Body of pancreas (tissue), 4 donors: ENCODE data around the gene CA9. TPM values are rescaled to one million over a fixed set of nuclear protein-coding genes. Genes with fewer than 3 reads are reported as not detected.

ENCODE experiments used
- ATAC-seq: fragments of 150-250 bp; one replicate; pipeline ENCODE4 v1.9.1; 2016
- DNase-seq, 4 donors: peaks; one replicate each; pipeline ENCODE4 v3.0.0-alpha.2; 2019
- H3K27ac ChIP-seq, 4 donors: fragments of 200-600 bp; sonication (generic); 1 replicate in 3 of 4; 2 replicates in 1 of 4; pipeline versions ENCODE4 v1.5.1 to v1.6.1; 2016 to 2019; ENCODE audit warnings: mild to moderate bottlenecking in 1 of 4, mixed read lengths in 1 of 4, moderate library complexity in 1 of 4
- H3K27me3 ChIP-seq, 2 donors: fragments of 200-600 bp; sonication (generic); one replicate each; pipeline ENCODE4 v1.6.0; 2016; ENCODE audit warnings: mild to moderate bottlenecking in 1 of 2
- H3K36me3 ChIP-seq, 2 donors: fragments of 200-600 bp; sonication (generic); replicated peaks in 1 of 2; 2 replicates each; pipeline ENCODE4 v1.5.1; 2016; ENCODE audit warnings: low read depth in 2 of 2; ENCODE audit not compliant: insufficient read depth in 1 of 2
- H3K4me1 ChIP-seq: fragments of 200-600 bp; sonication (generic); one replicate; pipeline ENCODE4 v1.6.0; 2016
- H3K4me3 ChIP-seq, 2 donors: fragments of 200-600 bp; sonication (generic); 1 replicate in 1 of 2; 2 replicates in 1 of 2; pipeline ENCODE4 v1.5.1; 2016 to 2019
- H3K9me3 ChIP-seq, 3 donors: fragments of 200-600 bp; sonication (generic); 1 replicate in 2 of 3; 2 replicates in 1 of 3; pipeline ENCODE4 v1.5.1; 2016
- POLR2A ChIP-seq, 3 donors: fragments of 450-650 bp; IDR thresholded peaks; one replicate each; pipeline ENCODE4 v1.6.1; 2016; ENCODE audit warnings: antibody characterized with exemption in 3 of 3, mild to moderate bottlenecking in 2 of 3
- WGBS, 2 donors: methylation state at CpG; one replicate each; pipeline ENCODE4 v1.1.5; 2017; 5-methylcytosine and 5-hydroxymethylcytosine counted together
- intact Hi-C: fragments of 100-400 bp; cut with DNase I; formaldehyde crosslinking; loops from one replicate; pipeline ENCODE4 v1.15.1; 2023
- total RNA-seq, 2 donors: library from RNA; depleted of rRNA; stranded (reverse); fragments of >200 nt; gene quantifications; one replicate each; pipeline ENCODE4 v1.1.0, GENCODE V29; 2016
- TF ChIP-seq, protein P1 (sequence below), 7 experiments: fragments of 450-650 bp in 4 of 7; fragments of 200-600 bp in 3 of 7; sonication (generic) in 3 of 7; IDR thresholded peaks; one replicate each; pipeline ENCODE4 v1.5.1; 2016 to 2019; ENCODE audit warnings: antibody characterized with exemption in 7 of 7

CA9 gene
- 10 to 100 TPM in 1 of 2 donors, 1 to 10 TPM in 1; 2.6 to 21.8 TPM for total RNA-seq

GRCh38 chr9:35673132-35674024 is at the start of gene CA9:
Gene CA9 (plus strand): TSS chr9:35673928. CDS start chr9:35673960, 32 bp downstream.
- no peaks in the 10 kb centered on the region for H3K36me3 ChIP-seq
- peak within 1 kb of the TSS; percentile 50 to 66 (median 61) for H3K27ac ChIP-seq
- no peak within 1 kb of the TSS for H3K4me3 ChIP-seq
- peak; percentile 60 to 93 (median 86) for DNase-seq
- 11 to 28% methylated on average over 9 to 10 of the region's 10 CpGs for WGBS, 2 donors
- H3K27me3 ChIP-seq = no peaks in the 10 kb centered on the region
- intact Hi-C loops = no loop called here
- H3K4me1 ChIP-seq = peaks cover 56% of the 10 kb centered on the region
- ATAC-seq = peak; percentile 54
- TF ChIP-seq, protein P1, sequence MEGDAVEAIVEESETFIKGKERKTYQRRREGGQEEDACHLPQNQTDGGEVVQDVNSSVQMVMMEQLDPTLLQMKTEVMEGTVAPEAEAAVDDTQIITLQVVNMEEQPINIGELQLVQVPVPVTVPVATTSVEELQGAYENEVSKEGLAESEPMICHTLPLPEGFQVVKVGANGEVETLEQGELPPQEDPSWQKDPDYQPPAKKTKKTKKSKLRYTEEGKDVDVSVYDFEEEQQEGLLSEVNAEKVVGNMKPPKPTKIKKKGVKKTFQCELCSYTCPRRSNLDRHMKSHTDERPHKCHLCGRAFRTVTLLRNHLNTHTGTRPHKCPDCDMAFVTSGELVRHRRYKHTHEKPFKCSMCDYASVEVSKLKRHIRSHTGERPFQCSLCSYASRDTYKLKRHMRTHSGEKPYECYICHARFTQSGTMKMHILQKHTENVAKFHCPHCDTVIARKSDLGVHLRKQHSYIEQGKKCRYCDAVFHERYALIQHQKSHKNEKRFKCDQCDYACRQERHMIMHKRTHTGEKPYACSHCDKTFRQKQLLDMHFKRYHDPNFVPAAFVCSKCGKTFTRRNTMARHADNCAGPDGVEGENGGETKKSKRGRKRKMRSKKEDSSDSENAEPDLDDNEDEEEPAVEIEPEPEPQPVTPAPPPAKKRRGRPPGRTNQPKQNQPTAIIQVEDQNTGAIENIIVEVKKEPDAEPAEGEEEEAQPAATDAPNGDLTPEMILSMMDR (IDR thresholded peaks at IDR 0.05) = no peak
- TF ChIP-seq POLR2A (IDR thresholded peaks at IDR 0.05) = peak in 1 of 3 donors; percentile 45
- H3K9me3 ChIP-seq = no peaks in the 10 kb centered on the region

GRCh38 chr9:35627575-35627974 is 46.2 kb upstream of the CA9 start:
- TF ChIP-seq, protein P1 (IDR thresholded peaks at IDR 0.05) = no peak
- no peak for TF ChIP-seq POLR2A (IDR thresholded peaks at IDR 0.05)
- Histone ChIP-seq H3K27ac (no peak overlapping the region), H3K9me3 (no peaks in the 10 kb centered on the region), H3K4me1 (no peaks in the 10 kb centered on the region), H3K4me3 (no peak overlapping the region), H3K36me3 (no peaks in the 10 kb centered on the region), H3K27me3 (no peaks in the 10 kb centered on the region)
- no peak for ATAC-seq
- DNase-seq = no peak
- intact Hi-C loops = no loop called here
- WGBS, 2 donors = 81 to 93% methylated on average over 2 of the region's 2 CpGs

- H3K36me3 ChIP-seq = no peaks in the 10 kb centered on the region
- no peak for DNase-seq
- H3K27me3 ChIP-seq = no peaks in the 10 kb centered on the region
- no peak for ATAC-seq
- H3K27ac ChIP-seq = no peak overlapping the region
- no peak overlapping the region for H3K4me3 ChIP-seq
- no peak for TF ChIP-seq POLR2A (IDR thresholded peaks at IDR 0.05)
- TF ChIP-seq, protein P1 (IDR thresholded peaks at IDR 0.05) = no peak
- no peaks in the 10 kb centered on the region for H3K4me1 ChIP-seq
- 90 to 91% methylated on average over 5 to 6 of the region's 6 CpGs for WGBS, 2 donors
- H3K9me3 ChIP-seq = no peaks in the 10 kb centered on the region
- intact Hi-C loops = no loop called here
These were observed 45.2 kb upstream of the CA9 start for GRCh38 chr9:35628389-35628991.

DNA sequence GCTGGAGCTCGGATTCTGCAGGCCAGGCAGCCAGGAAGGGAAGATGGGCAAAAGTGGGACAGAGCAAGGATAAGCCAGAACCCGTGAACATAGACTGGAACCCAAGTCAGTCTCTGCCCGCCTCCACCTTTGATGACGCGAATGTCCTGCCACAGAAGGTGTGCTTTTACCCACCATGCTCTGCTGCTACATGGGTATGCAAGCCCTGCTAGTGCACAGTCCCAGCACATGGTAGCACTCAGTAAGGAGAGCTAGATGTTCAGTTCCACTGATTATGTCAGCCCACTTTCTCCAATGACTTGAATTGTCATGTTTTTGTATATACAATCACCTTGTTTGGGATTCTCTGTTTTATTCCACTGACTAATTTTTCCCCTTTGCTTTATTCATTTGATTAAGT is 44.1 kb upstream of the CA9 start:
- TF ChIP-seq POLR2A (IDR thresholded peaks at IDR 0.05) = no peak
- TF ChIP-seq, protein P1 (IDR thresholded peaks at IDR 0.05) = no peak
- no peak for ATAC-seq
- no peaks in the 10 kb centered on the region for H3K9me3 ChIP-seq
- DNase-seq = no peak
- WGBS, 2 donors = 76 to 86% methylated on average over 5 of the region's 5 CpGs
- H3K4me1 ChIP-seq = no peaks in the 10 kb centered on the region
- no peak overlapping the region for H3K27ac ChIP-seq
- H3K27me3 ChIP-seq = no peaks in the 10 kb centered on the region
- H3K4me3 ChIP-seq = no peak overlapping the region
- no peaks in the 10 kb centered on the region for H3K36me3 ChIP-seq
- intact Hi-C loops = no loop called here
